ENCODE results near the gene NKX3-2.

Gene NKX3-2

GRCh38 chr4:13496605-13497004, 47.7 kb downstream of the NKX3-2 start:
- no peak for DNase-seq (ENCODE audit: low read depth)

GRCh38 chr4:13495753-13496152, 48.6 kb downstream of the NKX3-2 start:
- no peak for DNase-seq (ENCODE audit: low read depth)

GRCh38 chr4:13493793-13494192, 50.5 kb downstream of the NKX3-2 start:
- no peak for DNase-seq (ENCODE audit: low read depth)

- DNase-seq (ENCODE audit: low read depth), result no peak
Observed at GRCh38 chr4:13492747-13493146, 51.6 kb downstream of the NKX3-2 start.
